HEK293 (cell line): ENCODE data around the gene CLASP1.

ENCODE experiments used
- CTCF ChIA-PET: fragments of 350-600 bp; formaldehyde crosslinking; extraction: SDS; loops from one replicate; lab custom pipeline; 2021; ENCODE audit warnings: antibody characterized with exemption; lab: Yijun Ruan, JAX
- POLR2A ChIA-PET: fragments of 300-600 bp; formaldehyde crosslinking; extraction: SDS; loops from one replicate; lab custom pipeline; 2020; ENCODE audit warnings: antibody characterized with exemption, inconsistent platforms; lab: Yijun Ruan, JAX
- H3K27ac ChIP-seq: fragments of 200-500 bp; sonication (Bioruptor generic); 2 replicates; pipeline ENCODE4 v1.5.1; 2014; ENCODE audit warnings: low read depth, low read length, control low read depth, inconsistent platforms; ENCODE audit errors: extremely low read depth
- H3K36me3 ChIP-seq, 2 experiments: fragments of 200-500 bp in 1 of 2; sonication (Bioruptor generic) in 1 of 2; 1 replicate in 1 of 2; 2 replicates in 1 of 2; pipeline ENCODE4 v1.5.1; 2014 to 2017; ENCODE audit warnings: inconsistent platforms in 2 of 2, low read length in 2 of 2; ENCODE audit not compliant: control insufficient read depth in 2 of 2, insufficient read depth in 1 of 2
- H3K4me1 ChIP-seq: fragments of 200-500 bp; sonication (Bioruptor generic); 2 replicates; pipeline ENCODE4 v1.5.1; 2014; ENCODE audit warnings: mild to moderate bottlenecking, low read length, inconsistent platforms; ENCODE audit not compliant: control insufficient read depth, insufficient read depth
- H3K4me3 ChIP-seq: 2 replicates; pipeline ENCODE4 v1.5.1; 2011; ENCODE audit warnings: low read depth, mild to moderate bottlenecking, control low read depth, low read length, moderate library complexity
- H3K9me3 ChIP-seq: fragments of 200-500 bp; sonication (Bioruptor generic); 2 replicates; pipeline ENCODE4 v1.5.1; 2014; ENCODE audit warnings: low read depth, low read length, inconsistent platforms; ENCODE audit not compliant: control insufficient read depth, insufficient read depth
- ATF2 ChIP-seq: fragments of 450-650 bp; formaldehyde crosslinking; IDR thresholded peaks from 2 replicates; pipeline ENCODE4 v1.5.1; 2016; ENCODE audit warnings: missing biosample characterization, missing genetic modification characterization, low read depth
- BCL11B ChIP-seq: fragments of 450-650 bp; formaldehyde crosslinking; IDR thresholded peaks from 2 replicates; pipeline ENCODE4 v1.5.1; 2016; ENCODE audit warnings: low read depth, missing biosample characterization, missing genetic modification characterization
- GLI4 ChIP-seq: fragments of 450-650 bp; formaldehyde crosslinking; IDR thresholded peaks from 2 replicates; pipeline ENCODE4 v1.5.1; 2016; ENCODE audit warnings: missing biosample characterization, missing genetic modification characterization
- GLIS1 ChIP-seq: fragments of 450-650 bp; formaldehyde crosslinking; IDR thresholded peaks from 2 replicates; pipeline ENCODE4 v1.5.1; 2016; ENCODE audit warnings: missing biosample characterization, missing genetic modification characterization
- HIC1 ChIP-seq: fragments of 450-650 bp; formaldehyde crosslinking; IDR thresholded peaks from 2 replicates; pipeline ENCODE4 v1.5.1; 2016; ENCODE audit warnings: missing biosample characterization, missing genetic modification characterization
- HOXA7 ChIP-seq: sonication (generic); formaldehyde crosslinking; IDR thresholded peaks from 2 replicates; pipeline ENCODE4 v1.8.1; 2022; ENCODE audit warnings: missing genetic modification reagents, borderline replicate concordance
- KLF9 ChIP-seq: fragments of 450-650 bp; formaldehyde crosslinking; IDR thresholded peaks from 2 replicates; pipeline ENCODE4 v1.5.1; 2016; ENCODE audit warnings: missing biosample characterization, missing genetic modification characterization, low read depth
- PRDM4 ChIP-seq: fragments of 450-650 bp; formaldehyde crosslinking; IDR thresholded peaks from 2 replicates; pipeline ENCODE4 v1.5.1; 2017; ENCODE audit warnings: missing biosample characterization, missing genetic modification characterization
- SCRT2 ChIP-seq: fragments of 450-650 bp; formaldehyde crosslinking; IDR thresholded peaks from 2 replicates; pipeline ENCODE4 v1.5.1; 2016; ENCODE audit warnings: missing biosample characterization, missing genetic modification characterization
- ZBTB48 ChIP-seq: fragments of 450-650 bp; formaldehyde crosslinking; IDR thresholded peaks from 2 replicates; pipeline ENCODE4 v1.5.1; 2016; ENCODE audit warnings: missing biosample characterization, missing genetic modification characterization
- ZFP3 ChIP-seq: fragments of 450-650 bp; formaldehyde crosslinking; IDR thresholded peaks from 2 replicates; pipeline ENCODE4 v1.5.1; 2016; ENCODE audit warnings: low read depth, missing biosample characterization, missing genetic modification characterization
- ZFP41 ChIP-seq: fragments of 450-650 bp; formaldehyde crosslinking; IDR thresholded peaks from 2 replicates; pipeline ENCODE4 v1.5.1; 2016; ENCODE audit warnings: missing biosample characterization, missing genetic modification characterization, borderline replicate concordance
- ZNF114 ChIP-seq: fragments of 450-650 bp; formaldehyde crosslinking; IDR thresholded peaks from 2 replicates; pipeline ENCODE4 v1.5.0; 2017; ENCODE audit warnings: missing biosample characterization, missing genetic modification characterization
- ZNF146 ChIP-seq: fragments of 450-650 bp; formaldehyde crosslinking; IDR thresholded peaks from 2 replicates; pipeline ENCODE4 v1.5.1; 2016; ENCODE audit warnings: missing biosample characterization, missing genetic modification characterization
- ZNF248 ChIP-seq: fragments of 450-650 bp; formaldehyde crosslinking; IDR thresholded peaks from 2 replicates; pipeline ENCODE4 v1.5.1; 2017; ENCODE audit warnings: missing biosample characterization, missing genetic modification characterization
- ZNF280D ChIP-seq: fragments of 450-650 bp; formaldehyde crosslinking; IDR thresholded peaks from 2 replicates; pipeline ENCODE4 v1.5.1; 2016; ENCODE audit warnings: missing biosample characterization, missing genetic modification characterization
- ZNF354C ChIP-seq: fragments of 450-650 bp; formaldehyde crosslinking; IDR thresholded peaks from 2 replicates; pipeline ENCODE4 v1.5.1; 2016; ENCODE audit warnings: missing biosample characterization, missing genetic modification characterization, low read depth, borderline replicate concordance
- ZNF514 ChIP-seq: fragments of 450-650 bp; formaldehyde crosslinking; IDR thresholded peaks from 2 replicates; pipeline ENCODE4 v1.5.1; 2016; ENCODE audit warnings: missing biosample characterization, missing genetic modification characterization
- ZNF530 ChIP-seq: fragments of 450-650 bp; formaldehyde crosslinking; IDR thresholded peaks from 2 replicates; pipeline ENCODE4 v1.5.1; 2016; ENCODE audit warnings: low read depth, missing biosample characterization, missing genetic modification characterization
- ZNF639 ChIP-seq: fragments of 450-650 bp; formaldehyde crosslinking; IDR thresholded peaks from 2 replicates; pipeline ENCODE4 v1.5.1; 2016; ENCODE audit warnings: missing biosample characterization, missing genetic modification characterization
- ZNF664 ChIP-seq: fragments of 450-650 bp; formaldehyde crosslinking; IDR thresholded peaks from 2 replicates; pipeline ENCODE4 v1.5.1; 2016; ENCODE audit warnings: missing biosample characterization, missing genetic modification characterization
- ZNF670 ChIP-seq: fragments of 450-650 bp; formaldehyde crosslinking; IDR thresholded peaks from 2 replicates; pipeline ENCODE4 v1.5.1; 2016; ENCODE audit warnings: missing biosample characterization, missing genetic modification characterization, low read depth
- ZNF830 ChIP-seq: fragments of 450-650 bp; IDR thresholded peaks from 2 replicates; pipeline ENCODE4 v1.5.0; 2018; ENCODE audit warnings: missing biosample characterization, missing genetic modification characterization, low read depth, mild to moderate bottlenecking, moderate library complexity

CLASP1 gene

GRCh38 chr2:121451398-121451797, 197.9 kb downstream of the CLASP1 start:
- CTCF ChIA-PET: interaction anchor here (0.7 kb wide), 1 partner anchor 152 kb away, joined by 3 read pairs; no protein-coding TSS in a partner anchor
- Histone ChIP-seq H3K36me3 (peaks cover 15 to 75% of the 10 kb centered on the region in 2 experiments), H3K27ac (no peak overlapping the region), H3K4me1 (no peaks in the 10 kb centered on the region), H3K9me3 (no peaks in the 10 kb centered on the region), H3K4me3 (no peak overlapping the region)
- TF ChIP-seq ZNF248 (tag by site-specific recombination) (no peak), ZNF830 (no peak), ATF2 (no peak), ZNF664 (tag by site-specific recombination) (no peak), HIC1 (tag by site-specific recombination) (no peak), ZNF354C (tag by site-specific recombination) (no peak), ZBTB48 (no peak), ZFP3 (tag by site-specific recombination) (no peak), PRDM4 (tag by site-specific recombination) (no peak), HOXA7 (CRISPR knock-in tag) (no peak)
- POLR2A ChIA-PET: no interaction called here

- ChIA-PET CTCF (no interaction called here), POLR2A (no interaction called here)
- Histone ChIP-seq H3K36me3 (peaks cover 15 to 85% of the 10 kb centered on the region in 2 experiments), H3K4me3 (no peak overlapping the region), H3K4me1 (no peaks in the 10 kb centered on the region), H3K27ac (no peak overlapping the region), H3K9me3 (no peaks in the 10 kb centered on the region)
- no peak for TF ChIP-seq ZNF670
- no peak for TF ChIP-seq GLIS1 (tag by site-specific recombination)
- TF ChIP-seq ZNF530 (tag by site-specific recombination): no peak
- TF ChIP-seq BCL11B (tag by site-specific recombination): no peak
- no peak for TF ChIP-seq ZFP41 (tag by site-specific recombination)
- no peak for TF ChIP-seq GLI4 (tag by site-specific recombination)
- TF ChIP-seq ZNF114 (tag by site-specific recombination): no peak
- TF ChIP-seq ZNF146 (tag by site-specific recombination): no peak
- TF ChIP-seq ZNF514 (tag by site-specific recombination): no peak
- TF ChIP-seq ZNF664 (tag by site-specific recombination): no peak
- TF ChIP-seq SCRT2 (tag by site-specific recombination): no peak
- no peak for TF ChIP-seq KLF9 (tag by site-specific recombination)
- no peak for TF ChIP-seq ZNF639 (tag by site-specific recombination)
- no peak for TF ChIP-seq ZNF280D (tag by site-specific recombination)
Measured at GRCh38 chr2:121450301-121450700, 199.0 kb downstream of the CLASP1 start.
